Measurements from ENCODE around the gene TIGD6.

Gene TIGD6

GRCh38 chr5:150015415-150015814 is 15.0 kb upstream of the TIGD6 start:
- no peak for DNase-seq

DNA sequence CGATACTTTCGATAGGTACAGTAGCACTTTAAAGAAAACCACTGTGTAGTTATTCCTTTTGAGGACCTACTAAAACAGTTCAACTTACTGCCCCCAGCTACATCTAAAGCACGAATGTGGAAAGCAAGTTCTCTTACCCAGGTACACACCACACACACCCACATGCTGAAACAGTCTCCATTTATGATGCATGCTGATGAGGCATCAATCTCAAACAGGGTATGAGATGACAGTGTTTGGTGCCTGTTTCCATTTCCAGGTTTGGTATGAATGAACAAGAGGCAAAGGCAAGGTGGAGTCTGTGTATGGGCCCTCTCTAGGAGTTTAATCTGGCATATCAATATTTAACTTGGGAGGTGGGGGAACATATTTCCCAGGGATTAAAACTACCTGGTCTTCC is 14.0 kb upstream of the TIGD6 start:
- DNase-seq = no peak

GRCh38 chr5:150013931-150014330 is 13.5 kb upstream of the TIGD6 start:
- no peak for DNase-seq

GRCh38 chr5:150009671-150010387 is 9.4 kb upstream of the TIGD6 start:
- DNase-seq = no peak

DNA sequence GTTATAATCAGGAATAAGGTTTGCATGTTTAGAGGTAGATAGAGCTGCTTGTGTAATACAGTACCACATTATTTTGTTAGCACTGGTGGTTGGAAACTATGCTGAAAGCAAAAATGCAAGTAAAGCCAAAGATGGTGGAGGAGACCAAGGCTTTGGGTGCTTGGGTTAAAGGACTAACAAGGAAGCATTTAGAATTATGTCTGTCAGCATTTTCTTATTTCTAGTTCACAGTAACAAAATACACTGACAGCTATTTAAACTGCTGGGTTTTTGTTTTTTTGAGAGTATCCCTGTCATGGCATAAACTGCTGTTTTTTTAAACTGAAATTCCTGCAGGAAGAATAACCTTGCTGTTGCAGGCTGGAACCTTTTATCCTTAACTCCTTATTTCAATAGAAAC is 6.6 kb upstream of the TIGD6 start:
- no peak for DNase-seq

GRCh38 chr5:150006318-150006717 is 5.9 kb upstream of the TIGD6 start:
- no peak for DNase-seq

DNA sequence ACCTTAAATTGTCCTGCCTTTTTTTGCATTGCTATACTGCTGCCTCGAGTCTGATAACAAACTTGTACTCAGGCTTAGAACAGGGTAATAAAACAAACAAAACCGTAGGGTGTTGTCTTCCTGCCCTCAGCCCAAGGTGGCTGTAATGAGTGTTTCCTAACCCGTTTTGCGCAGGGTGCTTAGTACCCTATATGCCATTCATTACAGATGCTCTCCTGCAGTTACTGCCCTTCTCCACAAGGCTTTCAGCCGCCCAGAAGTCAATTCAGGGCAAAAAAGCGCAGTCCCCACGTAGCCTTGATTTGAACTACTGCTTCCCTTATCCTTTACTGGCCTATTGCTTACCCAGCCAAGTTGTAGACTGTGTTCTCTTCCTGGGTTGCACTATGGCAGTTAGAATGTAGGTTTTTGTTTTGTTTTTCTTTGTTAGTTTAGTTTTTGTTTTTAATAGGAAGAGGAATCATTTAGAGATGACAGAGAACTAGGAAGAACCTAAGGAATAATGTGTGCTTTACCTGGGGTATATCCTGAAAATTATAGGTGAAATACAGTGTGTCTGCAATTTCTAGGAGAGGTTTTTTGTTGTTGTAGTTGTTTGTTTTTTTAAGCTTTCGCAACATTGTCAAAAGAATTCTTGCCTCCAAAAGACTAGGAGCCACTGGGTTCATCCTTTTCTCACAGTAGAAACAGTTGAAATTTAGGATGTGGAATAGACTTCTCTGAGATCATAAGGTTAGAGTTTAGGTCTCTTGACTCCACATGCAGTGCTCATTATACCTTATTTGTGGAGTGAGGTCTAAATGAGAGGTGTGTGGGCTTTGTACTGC is 1.4 kb upstream of the TIGD6 start:
- DNase-seq = peak; percentile 52

DNA sequence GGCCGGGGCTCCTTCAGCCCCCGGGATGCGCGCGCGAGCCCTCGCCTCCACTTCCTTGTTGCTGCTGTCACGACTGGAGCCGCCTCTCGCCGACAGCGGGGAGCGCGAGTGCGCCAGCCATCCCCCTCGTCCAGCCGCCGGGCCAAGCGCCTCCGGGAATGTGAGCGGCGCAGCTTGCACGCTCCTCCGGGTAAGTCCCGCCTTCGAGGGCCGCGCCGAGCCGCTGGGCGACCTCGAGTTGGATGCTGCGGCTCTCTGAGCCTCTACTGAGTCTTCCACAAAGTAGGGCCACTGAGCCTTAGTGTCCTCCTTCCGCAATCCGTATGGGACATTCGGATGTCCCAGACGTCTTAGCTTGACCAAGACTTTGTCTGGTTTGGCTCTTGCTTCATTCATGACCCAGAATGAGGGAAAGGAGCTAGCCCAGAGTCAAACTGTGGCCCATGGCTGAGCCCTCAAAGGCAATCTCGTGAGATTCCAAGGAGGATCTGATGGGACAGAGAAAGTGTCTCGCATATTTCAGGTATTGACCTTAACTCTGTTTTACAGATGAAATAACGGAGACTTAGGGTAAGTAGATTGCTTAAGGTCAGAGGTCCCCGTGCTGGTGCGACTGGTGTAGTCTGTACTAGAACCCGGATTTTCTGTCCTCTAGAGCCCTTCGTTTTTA is 671 bp upstream of the TIGD6 start:
- DNase-seq = peak; percentile 27

DNA sequence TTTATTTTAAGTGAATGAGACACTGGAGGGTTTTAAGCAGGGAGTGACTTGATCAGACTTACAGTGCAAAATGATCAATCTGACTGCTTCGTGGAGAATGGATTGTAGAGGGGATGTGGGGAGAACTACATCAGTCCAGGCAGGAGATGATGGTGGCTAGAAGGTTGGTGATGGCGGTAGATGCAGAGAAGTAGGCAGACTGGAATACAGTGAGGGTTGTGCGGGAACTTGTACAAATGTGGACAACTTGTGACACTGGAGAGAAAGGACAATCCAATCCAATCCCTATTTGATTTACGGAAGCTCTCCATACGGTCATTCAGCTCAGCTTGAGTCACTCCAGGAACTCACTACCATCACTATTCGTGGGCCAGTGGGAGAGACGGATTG is 593 bp downstream of the TIGD6 start:
- no peak for DNase-seq

DNA sequence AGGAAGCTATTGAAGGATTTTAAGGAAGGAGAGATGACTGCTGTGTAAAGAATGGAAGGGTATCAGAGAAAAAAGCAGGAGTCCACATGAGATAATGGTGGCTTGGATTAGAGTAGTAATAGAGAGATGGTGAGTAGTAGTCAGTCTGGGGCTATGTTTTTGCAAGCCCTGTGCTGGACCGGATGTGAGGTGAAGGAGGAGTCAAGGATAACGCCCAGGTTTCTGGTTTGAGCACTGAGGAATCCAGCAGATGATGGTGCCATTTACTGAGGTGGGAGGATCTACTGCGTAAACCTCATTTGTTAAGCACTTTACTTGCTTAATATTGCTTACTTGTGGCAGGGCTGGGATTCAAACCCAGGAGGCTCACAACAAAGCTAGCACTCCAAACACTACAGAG is 1.1 kb downstream of the TIGD6 start:
- no peak for DNase-seq

DNA sequence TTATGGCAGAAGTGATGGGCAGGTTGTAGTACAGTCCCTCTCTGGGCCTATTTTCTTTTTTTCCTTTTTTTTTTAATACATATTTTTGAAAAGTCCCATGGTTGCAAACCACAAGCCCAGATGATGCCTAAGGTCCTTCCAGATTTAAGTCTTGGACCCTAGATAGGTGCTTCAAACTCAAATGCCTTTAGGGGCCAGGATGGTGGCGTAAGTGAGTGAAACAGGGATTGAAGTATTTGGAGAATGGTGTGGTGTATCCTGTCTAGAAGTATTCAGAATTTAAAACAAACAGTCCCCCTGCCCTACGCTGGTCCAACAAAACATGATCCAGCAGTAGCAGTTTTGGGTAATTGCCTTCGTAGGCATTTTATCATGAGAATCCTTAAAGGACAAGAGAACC is 2.2 kb downstream of the TIGD6 start:
- DNase-seq = no peak

GRCh38 chr5:149996205-149996890 is 4.1 kb downstream of the TIGD6 start:
- DNase-seq = no peak

- DNase-seq = no peak
Measured at GRCh38 chr5:149995385-149996204, 4.9 kb downstream of the TIGD6 start.

GRCh38 chr5:149993471-149993870 is 7.0 kb downstream of the TIGD6 start:
- no peak for DNase-seq

DNA sequence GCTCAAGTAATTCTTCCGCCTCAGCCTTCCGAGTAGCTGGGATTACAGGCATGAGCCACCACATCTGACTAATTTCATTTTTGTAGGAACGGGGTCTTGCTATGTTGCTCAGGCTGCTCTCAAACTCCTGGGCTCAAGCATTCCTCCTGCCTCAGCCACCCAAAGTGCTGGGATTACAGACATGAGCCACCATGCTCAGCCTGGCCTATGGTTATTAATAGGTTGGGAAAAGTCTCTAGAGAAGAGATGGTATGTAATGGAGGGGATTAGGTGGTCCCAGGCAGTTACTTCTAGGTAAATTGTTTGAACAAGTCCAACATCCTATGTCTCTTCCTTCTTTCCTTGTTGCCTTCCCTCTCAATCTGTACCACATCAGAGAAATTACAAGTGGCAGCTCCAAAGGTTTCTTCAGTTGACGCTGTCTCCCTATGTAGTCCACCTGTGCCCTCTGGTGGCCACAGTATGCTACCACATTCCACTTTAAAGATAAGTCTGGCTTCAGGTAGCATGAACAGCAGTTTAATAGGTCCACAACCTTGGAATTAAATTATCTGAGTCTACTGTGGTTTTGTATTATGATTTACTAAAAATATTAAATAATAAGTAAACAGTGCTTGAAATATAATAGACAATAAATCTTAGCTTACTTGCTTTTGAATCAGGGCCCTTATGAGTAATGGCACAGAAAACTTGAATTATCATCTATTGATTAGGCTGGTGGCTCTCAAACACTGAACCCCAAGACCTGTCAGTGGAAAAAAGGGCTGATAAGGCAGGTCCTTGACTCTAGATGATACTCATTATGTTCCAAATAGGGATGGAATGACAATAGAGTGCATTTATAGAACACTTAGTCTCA is 9.7 kb downstream of the TIGD6 start:
- peak; percentile 60 for DNase-seq

GRCh38 chr5:149988126-149988525 is 12.3 kb downstream of the TIGD6 start:
- DNase-seq = no peak

DNA sequence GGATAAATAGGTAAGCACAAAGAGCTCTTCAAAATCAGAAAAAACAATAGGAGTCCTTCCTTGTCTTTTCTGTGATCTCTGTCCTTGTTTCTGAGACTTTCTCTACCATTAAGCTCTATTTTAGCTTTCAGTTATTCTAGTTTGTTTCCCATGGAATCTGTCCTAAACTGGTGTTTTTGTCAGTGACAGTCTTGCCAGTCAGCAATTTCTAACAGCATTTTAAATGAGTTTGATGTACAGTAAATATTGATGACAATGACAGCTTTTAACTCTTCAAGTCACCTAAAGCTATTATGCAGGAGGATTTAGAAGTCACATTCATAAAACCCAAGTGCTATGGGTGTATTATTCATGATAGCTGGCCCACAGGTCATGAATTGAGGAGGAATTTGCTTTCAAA is 17.9 kb downstream of the TIGD6 start:
- no peak for DNase-seq

GRCh38 chr5:149981206-149981605 is 19.2 kb downstream of the TIGD6 start:
- no peak for DNase-seq

DNA sequence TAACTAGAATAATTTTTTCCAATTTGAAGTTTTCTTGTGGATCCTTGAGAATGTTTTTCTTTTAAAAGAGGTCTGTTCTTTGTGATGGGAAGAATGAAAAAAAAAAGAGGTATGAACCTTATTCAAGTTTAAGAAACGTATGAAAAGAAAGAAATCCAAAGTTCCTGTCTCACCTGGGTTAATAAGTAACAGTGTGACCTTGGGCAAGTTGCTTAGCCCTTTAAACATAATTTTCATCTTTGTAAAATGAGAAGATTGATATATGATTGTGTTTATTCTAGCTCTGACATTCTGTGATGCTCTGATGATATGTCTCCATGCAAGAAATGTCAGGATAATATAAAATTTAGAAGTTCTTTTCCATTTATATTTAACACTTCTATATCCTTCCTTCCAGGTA is 20.6 kb downstream of the TIGD6 start:
- DNase-seq = no peak

- no peak for DNase-seq
Measured at GRCh38 chr5:149975409-149975808, 25.0 kb downstream of the TIGD6 start.

- DNase-seq = no peak
Measured at GRCh38 chr5:149969181-149969930, 31.1 kb downstream of the TIGD6 start.
